HG03565 (cell line): ENCODE data around the gene GNB1.

ENCODE experiments used
- ATAC-seq: cut with Tn5 transposase; IDR thresholded peaks from one replicate; pipeline ENCODE4 v1.9.1; 2021; ENCODE audit warnings: mild to moderate bottlenecking, moderate library complexity; ENCODE audit not compliant: unreplicated experiment

The GNB1 gene

GRCh38 chr1:1910651-1911331, 19.9 kb upstream of the GNB1 start:
- no peak for ATAC-seq

GRCh38 chr1:1910033-1910465, 19.2 kb upstream of the GNB1 start:
- ATAC-seq: no peak

- ATAC-seq: no peak
Observed at GRCh38 chr1:1908506-1908791, 17.6 kb upstream of the GNB1 start.

- ATAC-seq: no peak
Observed at GRCh38 chr1:1907098-1907736, 16.3 kb upstream of the GNB1 start.

- no peak for ATAC-seq
Observed at GRCh38 chr1:1906185-1907097, 15.6 kb upstream of the GNB1 start.

GRCh38 chr1:1903224-1903623, 12.3 kb upstream of the GNB1 start:
- ATAC-seq: no peak

GRCh38 chr1:1901641-1902294, 10.9 kb upstream of the GNB1 start:
- ATAC-seq: no peak

GRCh38 chr1:1900883-1901640, 10.2 kb upstream of the GNB1 start:
- no peak for ATAC-seq

- ATAC-seq: no peak
Observed at GRCh38 chr1:1899967-1900327, 9.1 kb upstream of the GNB1 start.

GRCh38 chr1:1899266-1899966, 8.5 kb upstream of the GNB1 start:
- no peak for ATAC-seq

- ATAC-seq: no peak
Observed at GRCh38 chr1:1898246-1898933, 7.5 kb upstream of the GNB1 start.

- no peak for ATAC-seq
Observed at GRCh38 chr1:1895456-1896336, 4.8 kb upstream of the GNB1 start.

GRCh38 chr1:1895060-1895418, 4.2 kb upstream of the GNB1 start:
- no peak for ATAC-seq

GRCh38 chr1:1894354-1895059, 3.6 kb upstream of the GNB1 start:
- ATAC-seq: no peak

GRCh38 chr1:1893997-1894353, 3.1 kb upstream of the GNB1 start:
- ATAC-seq: no peak

GRCh38 chr1:1893291-1893985, 2.6 kb upstream of the GNB1 start:
- ATAC-seq: no peak

- ATAC-seq: no peak
Observed at GRCh38 chr1:1892763-1893120, 1.9 kb upstream of the GNB1 start.
